ENCODE results near the gene FOSB.

FOSB gene

DNA sequence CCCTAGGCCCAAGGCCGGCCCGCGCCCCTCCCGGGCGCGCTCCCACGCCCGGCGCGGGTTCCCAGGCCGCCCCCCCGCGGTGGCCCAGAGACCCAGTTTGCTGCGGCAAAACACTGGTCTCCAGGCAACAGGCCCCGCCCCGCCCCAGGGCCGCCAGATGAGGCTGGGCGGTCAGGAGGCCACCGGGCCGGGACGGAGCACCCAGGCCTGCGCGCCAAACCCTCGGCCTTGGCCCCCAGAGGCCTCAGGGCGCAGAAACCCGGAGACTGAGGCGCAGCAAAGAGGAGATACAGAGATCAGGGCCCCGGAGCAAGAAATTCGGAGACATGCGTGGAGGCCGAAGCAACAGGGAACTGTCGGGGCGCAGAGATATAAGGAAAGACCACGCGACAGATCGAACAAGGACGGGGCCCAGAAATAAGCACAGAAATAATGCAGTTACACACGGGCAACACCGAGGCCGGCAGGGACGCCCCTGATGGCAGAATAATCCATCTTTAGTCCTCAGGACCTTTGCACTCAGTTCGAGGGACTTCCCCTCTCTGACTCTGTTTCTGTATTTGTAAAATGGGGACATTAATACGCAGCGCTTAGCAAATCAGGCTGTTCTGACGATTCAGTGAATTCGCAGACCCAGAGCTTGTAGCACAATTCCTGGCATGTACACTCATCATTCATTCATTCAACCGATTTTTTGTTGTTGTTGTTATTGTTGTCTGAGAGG, 23.3 kb upstream of the FOSB start:
- 0 out of 2 replicates have a peak, but pooled peaks have one; percentile 11 for TF ChIP-seq EGR1 (IDR thresholded peaks at IDR 0.05)
- TF ChIP-seq CREB1 (IDR thresholded peaks at IDR 0.05; ENCODE audit: low read depth): no peak
- TF ChIP-seq, protein P1, sequence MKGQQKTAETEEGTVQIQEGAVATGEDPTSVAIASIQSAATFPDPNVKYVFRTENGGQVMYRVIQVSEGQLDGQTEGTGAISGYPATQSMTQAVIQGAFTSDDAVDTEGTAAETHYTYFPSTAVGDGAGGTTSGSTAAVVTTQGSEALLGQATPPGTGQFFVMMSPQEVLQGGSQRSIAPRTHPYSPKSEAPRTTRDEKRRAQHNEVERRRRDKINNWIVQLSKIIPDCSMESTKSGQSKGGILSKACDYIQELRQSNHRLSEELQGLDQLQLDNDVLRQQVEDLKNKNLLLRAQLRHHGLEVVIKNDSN (IDR thresholded peaks at IDR 0.05): no peak
- TF ChIP-seq EP300 (IDR thresholded peaks at IDR 0.05; ENCODE audit: borderline replicate concordance): no peak

DNA sequence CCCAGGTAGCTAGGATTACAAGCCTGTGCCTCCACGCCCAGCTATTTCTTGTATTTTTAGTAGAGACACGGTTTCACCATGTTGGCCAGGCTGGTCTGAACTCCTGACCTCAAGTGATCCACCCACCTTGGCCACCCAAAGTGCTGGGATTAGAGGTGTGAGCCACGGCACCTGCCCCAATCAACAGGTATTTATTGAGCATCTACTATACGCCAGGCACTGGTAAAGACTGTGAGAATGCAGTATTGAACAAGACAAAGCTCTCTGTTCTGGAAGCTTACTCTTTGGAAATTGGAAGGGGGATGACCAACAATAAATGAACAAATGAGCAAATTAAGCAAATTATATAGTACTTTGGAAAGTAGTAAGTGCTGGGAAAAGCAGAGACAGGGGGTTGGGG, 22.7 kb upstream of the FOSB start:
- TF ChIP-seq TEAD4 (IDR thresholded peaks at IDR 0.05) (no peak), NFIC (IDR thresholded peaks at IDR 0.05) (no peak), ZBTB7A (IDR thresholded peaks at IDR 0.05; ENCODE audit: low read depth) (no peak), TCF12 (IDR thresholded peaks at IDR 0.05; ENCODE audit: low read depth) (no peak), CEBPB (IDR thresholded peaks at IDR 0.05) (no peak)

DNA sequence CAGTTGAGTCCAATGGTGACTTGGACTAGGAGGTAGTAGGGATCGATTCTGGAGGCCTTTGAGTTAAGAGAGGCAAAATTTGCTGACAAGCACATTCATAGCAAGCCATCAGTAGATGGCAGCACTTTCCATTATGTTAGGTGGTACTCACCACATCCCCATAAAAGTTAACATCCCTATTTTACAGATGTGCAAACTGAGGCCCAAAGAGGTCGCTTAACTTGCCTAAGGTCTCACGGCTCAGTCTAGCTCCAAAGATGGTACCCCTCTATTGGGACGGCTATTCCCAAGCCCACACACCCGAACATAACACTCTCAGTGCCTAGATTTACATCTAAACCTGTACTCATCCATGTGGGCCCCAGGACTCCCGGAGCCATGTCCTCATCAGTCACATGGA, 21.5 kb upstream of the FOSB start:
- TF ChIP-seq RAD21 (IDR thresholded peaks at IDR 0.05; ENCODE audit: low read depth): peak; percentile 38; the same call in 1 of the 2 replicates
- TF ChIP-seq, protein P1 (IDR thresholded peaks at IDR 0.05): no peak

DNA sequence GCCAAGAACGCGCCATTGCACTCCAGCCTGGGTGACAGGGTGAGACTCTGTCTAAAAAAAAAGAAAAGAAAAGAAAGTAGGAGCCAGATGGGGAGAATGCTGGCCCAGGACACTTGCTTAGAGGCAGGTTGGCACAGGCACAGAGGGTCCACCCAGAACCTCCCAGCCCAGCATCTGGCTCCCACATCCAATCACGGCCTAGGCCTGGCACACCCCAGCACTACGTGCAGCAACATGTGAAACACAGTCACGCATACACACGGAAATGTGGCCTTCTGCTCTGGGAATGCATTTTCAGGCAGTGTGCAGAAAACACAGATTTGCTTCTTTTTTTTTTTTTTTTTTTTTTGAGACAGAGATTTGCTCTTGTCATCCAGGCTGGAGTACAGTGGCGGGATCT, 20.9 kb upstream of the FOSB start:
- no peak for TF ChIP-seq CREB1 (IDR thresholded peaks at IDR 0.05; ENCODE audit: low read depth)
- TF ChIP-seq, protein P2, sequence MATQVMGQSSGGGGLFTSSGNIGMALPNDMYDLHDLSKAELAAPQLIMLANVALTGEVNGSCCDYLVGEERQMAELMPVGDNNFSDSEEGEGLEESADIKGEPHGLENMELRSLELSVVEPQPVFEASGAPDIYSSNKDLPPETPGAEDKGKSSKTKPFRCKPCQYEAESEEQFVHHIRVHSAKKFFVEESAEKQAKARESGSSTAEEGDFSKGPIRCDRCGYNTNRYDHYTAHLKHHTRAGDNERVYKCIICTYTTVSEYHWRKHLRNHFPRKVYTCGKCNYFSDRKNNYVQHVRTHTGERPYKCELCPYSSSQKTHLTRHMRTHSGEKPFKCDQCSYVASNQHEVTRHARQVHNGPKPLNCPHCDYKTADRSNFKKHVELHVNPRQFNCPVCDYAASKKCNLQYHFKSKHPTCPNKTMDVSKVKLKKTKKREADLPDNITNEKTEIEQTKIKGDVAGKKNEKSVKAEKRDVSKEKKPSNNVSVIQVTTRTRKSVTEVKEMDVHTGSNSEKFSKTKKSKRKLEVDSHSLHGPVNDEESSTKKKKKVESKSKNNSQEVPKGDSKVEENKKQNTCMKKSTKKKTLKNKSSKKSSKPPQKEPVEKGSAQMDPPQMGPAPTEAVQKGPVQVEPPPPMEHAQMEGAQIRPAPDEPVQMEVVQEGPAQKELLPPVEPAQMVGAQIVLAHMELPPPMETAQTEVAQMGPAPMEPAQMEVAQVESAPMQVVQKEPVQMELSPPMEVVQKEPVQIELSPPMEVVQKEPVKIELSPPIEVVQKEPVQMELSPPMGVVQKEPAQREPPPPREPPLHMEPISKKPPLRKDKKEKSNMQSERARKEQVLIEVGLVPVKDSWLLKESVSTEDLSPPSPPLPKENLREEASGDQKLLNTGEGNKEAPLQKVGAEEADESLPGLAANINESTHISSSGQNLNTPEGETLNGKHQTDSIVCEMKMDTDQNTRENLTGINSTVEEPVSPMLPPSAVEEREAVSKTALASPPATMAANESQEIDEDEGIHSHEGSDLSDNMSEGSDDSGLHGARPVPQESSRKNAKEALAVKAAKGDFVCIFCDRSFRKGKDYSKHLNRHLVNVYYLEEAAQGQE (IDR thresholded peaks at IDR 0.05; ENCODE audit: low read depth): no peak
- no peak for TF ChIP-seq NFIC (IDR thresholded peaks at IDR 0.05)
- no peak for TF ChIP-seq TEAD4 (IDR thresholded peaks at IDR 0.05)
- no peak for TF ChIP-seq TAF1 (IDR thresholded peaks at IDR 0.05; ENCODE audit: low read depth)
- TF ChIP-seq, protein P3, sequence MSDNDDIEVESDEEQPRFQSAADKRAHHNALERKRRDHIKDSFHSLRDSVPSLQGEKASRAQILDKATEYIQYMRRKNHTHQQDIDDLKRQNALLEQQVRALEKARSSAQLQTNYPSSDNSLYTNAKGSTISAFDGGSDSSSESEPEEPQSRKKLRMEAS (IDR thresholded peaks at IDR 0.05): no peak
- TF ChIP-seq RAD21 (IDR thresholded peaks at IDR 0.05; ENCODE audit: low read depth): no peak
- TF ChIP-seq EGR1 (IDR thresholded peaks at IDR 0.05): no peak
- TF ChIP-seq YY1 (IDR thresholded peaks at IDR 0.05; ENCODE audit: low read depth): no peak
- no peak for TF ChIP-seq EP300 (IDR thresholded peaks at IDR 0.05; ENCODE audit: borderline replicate concordance)
- TF ChIP-seq, protein P1 (IDR thresholded peaks at IDR 0.05): no peak
- no peak for TF ChIP-seq ZBTB7A (IDR thresholded peaks at IDR 0.05; ENCODE audit: low read depth)
- no peak for TF ChIP-seq TCF12 (IDR thresholded peaks at IDR 0.05; ENCODE audit: low read depth)
- no peak for TF ChIP-seq CEBPB (IDR thresholded peaks at IDR 0.05)
- no peak for TF ChIP-seq FOXM1 (IDR thresholded peaks at IDR 0.05; ENCODE audit: borderline replicate concordance, low read depth)

DNA sequence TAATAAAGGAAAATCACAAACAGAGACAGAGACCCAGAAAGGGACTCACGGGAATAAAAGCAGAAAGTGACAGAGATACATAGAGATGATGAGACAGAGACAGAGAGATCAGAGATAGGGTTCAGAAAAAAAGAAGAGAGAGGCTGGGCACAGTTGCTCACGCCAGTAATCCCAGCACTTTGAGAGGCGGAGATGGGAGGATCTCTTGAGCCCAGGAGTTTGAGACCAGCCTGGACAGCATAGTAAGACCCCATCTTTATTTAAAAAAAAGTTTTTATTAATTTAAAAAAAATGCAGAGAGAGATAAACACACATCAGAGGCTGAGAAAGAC, 19.4 kb upstream of the FOSB start:
- no peak for TF ChIP-seq FOXM1 (IDR thresholded peaks at IDR 0.05; ENCODE audit: borderline replicate concordance, low read depth)
- TF ChIP-seq YY1 (IDR thresholded peaks at IDR 0.05; ENCODE audit: low read depth): no peak
- TF ChIP-seq, protein P3 (IDR thresholded peaks at IDR 0.05): no peak
- TF ChIP-seq TEAD4 (IDR thresholded peaks at IDR 0.05): no peak

DNA sequence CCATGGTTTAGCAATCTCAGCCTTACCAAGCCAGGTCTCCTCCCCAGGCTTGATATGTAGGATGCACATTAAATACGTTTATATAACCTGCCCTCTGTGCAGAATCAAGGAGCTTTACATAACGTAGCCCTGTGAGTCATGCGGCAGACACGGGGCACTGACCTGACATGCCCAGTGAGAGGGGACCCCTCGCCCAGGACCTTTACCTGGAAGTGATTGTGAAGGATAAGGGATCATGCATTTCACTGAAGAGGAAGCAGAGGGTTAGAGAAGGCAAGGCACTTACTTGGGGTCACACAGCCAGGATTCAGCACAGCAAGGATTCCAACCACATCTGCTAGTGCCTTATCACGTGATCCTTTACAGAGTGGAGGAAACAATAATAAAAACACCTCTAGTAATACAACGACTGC, 18.9 kb upstream of the FOSB start:
- TF ChIP-seq TAF1 (IDR thresholded peaks at IDR 0.05; ENCODE audit: low read depth) (no peak), NFIC (IDR thresholded peaks at IDR 0.05) (no peak), EGR1 (IDR thresholded peaks at IDR 0.05) (no peak), EP300 (IDR thresholded peaks at IDR 0.05; ENCODE audit: borderline replicate concordance) (no peak), CEBPB (IDR thresholded peaks at IDR 0.05) (no peak), TCF12 (IDR thresholded peaks at IDR 0.05; ENCODE audit: low read depth) (no peak), ZBTB7A (IDR thresholded peaks at IDR 0.05; ENCODE audit: low read depth) (no peak), RAD21 (IDR thresholded peaks at IDR 0.05; ENCODE audit: low read depth) (no peak), TEAD4 (IDR thresholded peaks at IDR 0.05) (no peak), CREB1 (IDR thresholded peaks at IDR 0.05; ENCODE audit: low read depth) (no peak), FOXM1 (IDR thresholded peaks at IDR 0.05; ENCODE audit: borderline replicate concordance, low read depth) (no peak), YY1 (IDR thresholded peaks at IDR 0.05; ENCODE audit: low read depth) (no peak)
- TF ChIP-seq, protein P3 (IDR thresholded peaks at IDR 0.05): no peak
- TF ChIP-seq, protein P2 (IDR thresholded peaks at IDR 0.05; ENCODE audit: low read depth): no peak
- TF ChIP-seq, protein P1 (IDR thresholded peaks at IDR 0.05): no peak
